ENCODE data around the gene SYNDIG1. TPM values are rescaled to one million over a fixed set of nuclear protein-coding genes. Genes with fewer than 3 reads are reported as not detected.

Gene SYNDIG1
- total RNA-seq, 1 donor from 2014 or later, result 17.6 TPM

- intact Hi-C loops (cut with DNase I), result loop anchor here (5.0 kb wide), 1 partner anchor 50 kb away; no protein-coding TSS in a partner anchor
- DNase-seq (ENCODE audit: low spot score), result no peak
Observed at GRCh38 chr20:24542721-24543120, 73.3 kb downstream of the SYNDIG1 start.

GRCh38 chr20:24543168-24543567 is 73.7 kb downstream of the SYNDIG1 start:
- intact Hi-C loops (cut with DNase I), result loop anchor here (5.0 kb wide), 1 partner anchor 49 kb away; no protein-coding TSS in a partner anchor

GRCh38 chr20:24543741-24544140 is 74.3 kb downstream of the SYNDIG1 start:
- DNase-seq (ENCODE audit: low spot score), result no peak
- intact Hi-C loops (cut with DNase I), result loop anchor here (5.0 kb wide), 1 partner anchor 49 kb away; no protein-coding TSS in a partner anchor

More at GRCh38 chr20:24543168-24543567, 73.7 kb downstream of the SYNDIG1 start:
- DNase-seq (ENCODE audit: low spot score), result no peak

GRCh38 chr20:24544371-24544770 is 74.9 kb downstream of the SYNDIG1 start:
- intact Hi-C loops (cut with DNase I), result loop anchor here (5.0 kb wide), 1 partner anchor 48 kb away; no protein-coding TSS in a partner anchor
- no peak for DNase-seq (ENCODE audit: low spot score)

- DNase-seq (ENCODE audit: low spot score), result no peak
- intact Hi-C loops (cut with DNase I), result no loop called here
Observed at GRCh38 chr20:24545168-24545567, 75.7 kb downstream of the SYNDIG1 start.

- intact Hi-C loops (cut with DNase I), result no loop called here
Observed at GRCh38 chr20:24546232-24546892, 76.9 kb downstream of the SYNDIG1 start.

GRCh38 chr20:24547967-24548366 is 78.5 kb downstream of the SYNDIG1 start:
- intact Hi-C loops (cut with DNase I), result no loop called here
- no peak for DNase-seq (ENCODE audit: low spot score)

More at GRCh38 chr20:24546232-24546892, 76.9 kb downstream of the SYNDIG1 start:
- DNase-seq (ENCODE audit: low spot score), result no peak

GRCh38 chr20:24559114-24559732 is 89.8 kb downstream of the SYNDIG1 start:
- intact Hi-C loops (cut with DNase I), result no loop called here
- no peak for DNase-seq (ENCODE audit: low spot score)

GRCh38 chr20:24560571-24561491 is 91.4 kb downstream of the SYNDIG1 start:
- no peak for DNase-seq (ENCODE audit: low spot score)
- intact Hi-C loops (cut with DNase I), result no loop called here

- DNase-seq (ENCODE audit: low spot score), result no peak
Observed at GRCh38 chr20:24565835-24566351, 96.5 kb downstream of the SYNDIG1 start.

GRCh38 chr20:24566656-24567055 is 97.2 kb downstream of the SYNDIG1 start:
- DNase-seq (ENCODE audit: low spot score), result no peak
- intact Hi-C loops (cut with DNase I), result no loop called here

More at GRCh38 chr20:24565835-24566351, 96.5 kb downstream of the SYNDIG1 start:
- intact Hi-C loops (cut with DNase I), result no loop called here

- no peak for DNase-seq (ENCODE audit: low spot score)
- intact Hi-C loops (cut with DNase I), result no loop called here
Observed at GRCh38 chr20:24567508-24567907, 98.1 kb downstream of the SYNDIG1 start.

- intact Hi-C loops (cut with DNase I), result no loop called here
- no peak for DNase-seq (ENCODE audit: low spot score)
Observed at GRCh38 chr20:24568842-24569241, 99.4 kb downstream of the SYNDIG1 start.

GRCh38 chr20:24571159-24571558 is 101.7 kb downstream of the SYNDIG1 start:
- intact Hi-C loops (cut with DNase I), result no loop called here
- no peak for DNase-seq (ENCODE audit: low spot score)

- DNase-seq (ENCODE audit: low spot score), result no peak
- intact Hi-C loops (cut with DNase I), result no loop called here
Observed at GRCh38 chr20:24572140-24572539, 102.7 kb downstream of the SYNDIG1 start.

GRCh38 chr20:24572862-24573261 is 103.4 kb downstream of the SYNDIG1 start:
- intact Hi-C loops (cut with DNase I), result no loop called here
- DNase-seq (ENCODE audit: low spot score), result no peak

- DNase-seq (ENCODE audit: low spot score), result no peak
- intact Hi-C loops (cut with DNase I), result no loop called here
Observed at GRCh38 chr20:24573557-24573956, 104.1 kb downstream of the SYNDIG1 start.

- intact Hi-C loops (cut with DNase I), result no loop called here
- DNase-seq (ENCODE audit: low spot score), result no peak
Observed at GRCh38 chr20:24574307-24574706, 104.9 kb downstream of the SYNDIG1 start.

- DNase-seq (ENCODE audit: low spot score), result no peak
- intact Hi-C loops (cut with DNase I), result no loop called here
Observed at GRCh38 chr20:24574797-24575196, 105.4 kb downstream of the SYNDIG1 start.

GRCh38 chr20:24575811-24576210 is 106.4 kb downstream of the SYNDIG1 start:
- intact Hi-C loops (cut with DNase I), result no loop called here
- no peak for DNase-seq (ENCODE audit: low spot score)
